Mucosa of descending colon (tissue), 3 donors: ENCODE measurements around the gene INPP4A. TPM values are rescaled to one million over a fixed set of nuclear protein-coding genes. Genes with fewer than 3 reads are reported as not detected.

Experiments used
- ATAC-seq: fragments of 200-7000 bp; cut with Tn5 transposase; one replicate; pipeline ENCODE4 v1.9.1; 2020; ENCODE audit warnings: mild to moderate bottlenecking, moderate library complexity
- DNase-seq, 3 donors: peaks; one replicate each; pipeline ENCODE4 v3.0.0-alpha.2; 2020
- H3K36me3 ChIP-seq: fragments of 200-600 bp; one replicate; pipeline ENCODE4 v1.8.0; 2021; ENCODE audit warnings: low read depth, mild to moderate bottlenecking
- H3K4me1 ChIP-seq: fragments of 200-600 bp; one replicate; pipeline ENCODE4 v1.8.0; 2021; ENCODE audit warnings: low read depth, mild to moderate bottlenecking
- H3K4me3 ChIP-seq: fragments of 200-600 bp; one replicate; pipeline ENCODE4 v1.8.0; 2021; ENCODE audit warnings: mild to moderate bottlenecking
- H3K9me3 ChIP-seq: fragments of 200-600 bp; one replicate; pipeline ENCODE4 v1.8.0; 2021; ENCODE audit warnings: mild to moderate bottlenecking
- CTCF ChIP-seq: fragments of 200-600 bp; IDR thresholded peaks from one replicate; pipeline ENCODE4 v1.8.0; 2022; ENCODE audit warnings: antibody characterized with exemption, mild to moderate bottlenecking
- intact Hi-C, 2 donors: fragments of 100-400 bp; cut with DNase I in 1 of 2; cut with micrococcal nuclease in 1 of 2; formaldehyde crosslinking; loops; one replicate each; pipeline versions ENCODE4 v1.11.0 to v1.11.1; 2022; cut with DNase I, micrococcal nuclease
- total RNA-seq, 3 donors: library from RNA; stranded (reverse); fragmentation: NEBNext Ultra II Directional in 2 of 3; extraction: Animal tissue kit (Norgen Biotek cat#: 25700) in 2 of 3; gene quantifications; one replicate each; pipeline versions ENCODE4 v1.2.1 to v1.2.4, GENCODE V29; 2021 to 2023
- donor health status: DM: no; HTN: no; CAD: no; lungs with moderate emphysema.
- donor health status: DM: no; HTN: no; CAD: no.
- donor health status: DM: no; HTN: yes; CAD: no.

INPP4A gene
- total RNA-seq, 3 donors from 2014 or later = 18.2 to 39.8 (median 19.1) TPM

DNA sequence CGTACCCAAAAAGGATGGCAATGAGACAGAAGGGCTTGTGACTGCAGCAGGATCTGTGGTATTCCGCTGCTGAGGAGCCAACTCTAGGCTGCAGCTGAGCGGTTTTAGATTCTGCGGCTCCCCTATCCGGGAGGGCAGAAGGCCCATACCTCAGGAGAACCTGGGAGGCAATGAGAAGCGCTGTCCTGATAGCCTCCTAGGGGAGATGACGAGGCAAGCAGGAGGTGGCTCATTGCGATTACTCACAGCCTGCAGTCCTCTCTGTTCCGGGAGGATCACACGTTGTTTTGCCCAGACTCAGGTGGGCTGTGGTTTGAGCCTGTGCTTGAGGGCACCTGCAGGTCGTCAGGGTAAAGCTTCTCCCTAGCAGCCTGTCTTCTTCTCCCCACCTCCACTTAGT, 98.6 kb downstream of the INPP4A start:
- Histone ChIP-seq H3K4me3 (no peak overlapping the region), H3K4me1 (no peaks in the 10 kb centered on the region), H3K9me3 (no peaks in the 10 kb centered on the region), H3K36me3 (no peaks in the 10 kb centered on the region)
- intact Hi-C loops = no loop called here
- DNase-seq = no peak
- TF ChIP-seq CTCF = no peak
- ATAC-seq = no peak

DNA sequence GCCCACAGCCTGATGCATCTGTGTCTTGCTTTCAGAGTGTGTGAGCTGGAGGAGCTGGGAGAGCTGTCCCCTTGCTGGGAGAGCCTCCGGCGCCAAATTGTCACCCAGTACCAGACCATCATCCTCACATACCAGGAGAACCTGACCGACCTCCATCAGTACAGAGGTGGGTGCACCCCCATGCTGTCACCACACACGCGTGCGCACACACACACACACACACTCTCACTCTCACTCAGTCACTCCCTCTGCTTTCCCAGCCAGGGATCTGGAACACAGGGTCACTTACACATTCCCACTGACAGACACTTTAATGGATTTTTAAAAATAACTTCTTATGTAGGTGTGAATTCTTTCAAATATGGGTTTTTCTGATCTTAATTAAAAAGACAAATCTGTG, 99.2 kb downstream of the INPP4A start:
- no peaks in the 10 kb centered on the region for H3K4me1 ChIP-seq
- no peaks in the 10 kb centered on the region for H3K9me3 ChIP-seq
- TF ChIP-seq CTCF = no peak
- H3K36me3 ChIP-seq = no peaks in the 10 kb centered on the region
- intact Hi-C loops = no loop called here
- ATAC-seq = no peak
- DNase-seq = no peak
- H3K4me3 ChIP-seq = no peak overlapping the region

DNA sequence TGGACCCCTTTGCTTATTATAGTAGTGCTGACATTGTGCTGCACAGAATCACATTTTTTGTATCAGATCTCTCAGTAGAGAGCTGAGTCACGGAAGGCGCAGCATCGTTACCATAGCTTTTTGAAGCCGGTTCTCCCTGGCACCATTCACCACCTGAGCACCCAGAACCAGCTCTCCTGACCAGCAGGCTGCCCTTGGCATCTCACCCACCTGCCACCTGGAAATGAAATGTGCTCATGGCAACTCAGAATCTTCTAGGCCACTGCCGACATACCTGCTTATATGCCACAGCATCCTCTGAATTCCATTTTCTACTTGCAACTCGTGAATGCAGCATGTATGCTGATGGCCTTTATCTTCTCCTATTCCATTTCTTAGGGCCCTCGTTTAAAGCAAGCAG, 100.9 kb downstream of the INPP4A start:
- H3K4me1 ChIP-seq = no peaks in the 10 kb centered on the region
- intact Hi-C loops = no loop called here
- no peak overlapping the region for H3K4me3 ChIP-seq
- H3K36me3 ChIP-seq = no peaks in the 10 kb centered on the region
- no peak for ATAC-seq
- no peak for TF ChIP-seq CTCF
- H3K9me3 ChIP-seq = no peaks in the 10 kb centered on the region
- no peak for DNase-seq

GRCh38 chr2:98546186-98546585, 101.5 kb downstream of the INPP4A start:
- DNase-seq (no peak), ATAC-seq (no peak)
- TF ChIP-seq CTCF = no peak
- Histone ChIP-seq H3K9me3 (no peaks in the 10 kb centered on the region), H3K4me3 (no peak overlapping the region), H3K36me3 (no peaks in the 10 kb centered on the region), H3K4me1 (no peaks in the 10 kb centered on the region)
- intact Hi-C loops = no loop called here

GRCh38 chr2:98547092-98547790, 102.6 kb downstream of the INPP4A start:
- Histone ChIP-seq H3K36me3 (no peaks in the 10 kb centered on the region), H3K4me1 (no peaks in the 10 kb centered on the region), H3K9me3 (no peaks in the 10 kb centered on the region), H3K4me3 (no peak overlapping the region)
- intact Hi-C loops = no loop called here
- DNase-seq = no peak
- TF ChIP-seq CTCF = no peak
- no peak for ATAC-seq
